A204.1 (cell line): ENCODE measurements around the gene BACH2.
A peak's percentile ranks its signal among the peaks of the same experiment; 100 is the strongest.
"Not testable (repeated sequence)": the region's sequence is repeated elsewhere in the genome, so short reads cannot be mapped to it uniquely, and the experiment has no call there.

ENCODE experiments used
- FAIRE-seq: peaks from 2 replicates; lab custom pipeline; 2012; peaks lifted over from hg19 to GRCh38; lab: Jason Lieb, UNC

The BACH2 gene

DNA sequence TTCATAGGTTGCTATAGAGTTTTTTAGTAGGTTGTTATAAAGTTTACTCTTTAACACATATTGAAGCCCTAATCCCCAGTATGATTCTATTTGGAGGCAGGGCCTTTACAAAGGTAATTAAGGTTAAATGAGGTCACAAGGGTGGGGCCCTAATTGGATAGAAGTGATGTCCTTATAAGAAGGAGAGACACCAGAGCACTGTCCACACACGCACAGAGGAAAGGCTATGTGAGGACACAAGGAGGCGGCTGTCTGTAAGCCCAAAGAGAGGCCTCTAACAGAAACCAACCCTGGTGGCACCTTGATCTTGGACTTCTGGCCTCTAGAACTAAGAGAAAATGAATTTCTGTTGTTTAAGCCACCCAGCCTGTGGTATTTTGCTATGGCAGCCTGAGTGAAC, 303.8 kb downstream of the BACH2 start:
- FAIRE-seq: no peak

DNA sequence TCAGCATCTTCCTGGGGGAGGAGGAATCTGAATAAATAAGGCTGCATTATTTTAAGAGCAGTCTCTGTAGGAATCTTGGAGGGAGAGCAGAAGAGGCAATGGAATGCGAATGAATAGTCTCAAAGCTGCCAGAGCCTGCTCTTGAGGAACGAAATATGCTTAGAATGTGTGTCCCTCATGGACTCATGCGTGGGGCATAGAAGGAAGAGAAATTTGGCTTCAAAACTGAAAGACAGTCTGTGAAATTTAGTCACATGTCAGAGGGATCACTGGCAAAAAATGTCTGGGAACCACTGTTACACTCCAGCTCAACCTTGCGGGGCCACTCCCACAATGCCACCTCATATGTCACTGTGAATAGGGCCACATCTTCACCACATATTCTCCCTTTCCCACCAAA, 306.9 kb downstream of the BACH2 start:
- no peak for FAIRE-seq

DNA sequence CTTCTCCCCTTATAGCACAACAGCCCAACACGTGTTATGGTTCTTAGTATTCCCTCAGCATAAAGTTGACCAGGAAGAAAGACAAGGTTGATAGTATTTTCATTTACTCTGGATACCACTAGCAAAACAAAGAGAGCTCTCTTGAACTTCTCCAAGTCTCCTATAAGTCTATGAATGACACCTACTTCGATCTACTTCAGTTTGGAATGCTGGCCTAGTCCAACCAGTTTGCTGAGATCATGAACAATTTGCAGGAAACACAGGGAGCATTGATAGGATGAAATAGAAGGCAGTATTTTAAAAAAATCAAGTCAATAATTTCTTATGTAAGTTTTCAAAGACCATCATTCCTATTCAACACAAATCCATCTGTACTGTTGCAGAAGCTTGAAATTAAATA, 308.8 kb downstream of the BACH2 start:
- no peak for FAIRE-seq

DNA sequence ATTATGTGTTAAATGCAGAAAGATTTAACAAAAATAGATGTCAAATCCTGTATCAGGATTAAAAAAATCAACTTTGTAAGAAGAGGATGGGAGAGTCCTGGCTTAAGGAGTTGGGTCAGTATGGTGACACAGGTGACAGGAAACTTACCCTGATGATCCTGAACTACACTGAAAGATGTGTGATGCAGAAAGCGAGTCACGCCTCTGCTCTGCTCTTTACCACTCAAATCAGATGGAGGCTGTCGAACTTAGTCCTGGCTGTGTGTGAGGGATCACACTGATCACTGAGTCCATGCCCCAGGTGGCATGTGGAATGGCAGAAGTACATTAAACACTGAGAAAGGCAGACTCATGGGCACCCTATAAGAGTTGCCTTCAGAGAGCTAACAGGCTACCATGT, 309.5 kb downstream of the BACH2 start:
- FAIRE-seq: no peak

DNA sequence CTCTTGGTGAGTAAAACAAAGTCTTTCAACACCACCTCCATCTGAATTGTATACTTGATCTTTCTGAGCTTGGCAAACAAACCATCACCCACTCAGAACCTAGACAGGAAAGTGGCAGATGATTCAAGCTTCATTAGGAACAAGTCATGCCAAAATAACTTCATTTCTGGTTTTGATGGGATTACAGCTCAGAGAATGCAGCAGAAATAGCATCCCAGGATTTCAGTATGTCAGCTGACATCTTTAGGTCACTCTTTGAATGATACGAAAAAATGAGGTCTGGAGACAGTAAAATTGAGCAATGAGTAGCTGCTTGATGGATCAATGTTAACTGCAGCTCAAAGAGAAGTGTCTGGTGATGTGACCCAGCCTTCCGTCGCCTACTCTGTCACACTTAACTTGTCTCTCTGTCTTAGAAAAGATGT, 310.0 kb downstream of the BACH2 start:
- no peak for FAIRE-seq

DNA sequence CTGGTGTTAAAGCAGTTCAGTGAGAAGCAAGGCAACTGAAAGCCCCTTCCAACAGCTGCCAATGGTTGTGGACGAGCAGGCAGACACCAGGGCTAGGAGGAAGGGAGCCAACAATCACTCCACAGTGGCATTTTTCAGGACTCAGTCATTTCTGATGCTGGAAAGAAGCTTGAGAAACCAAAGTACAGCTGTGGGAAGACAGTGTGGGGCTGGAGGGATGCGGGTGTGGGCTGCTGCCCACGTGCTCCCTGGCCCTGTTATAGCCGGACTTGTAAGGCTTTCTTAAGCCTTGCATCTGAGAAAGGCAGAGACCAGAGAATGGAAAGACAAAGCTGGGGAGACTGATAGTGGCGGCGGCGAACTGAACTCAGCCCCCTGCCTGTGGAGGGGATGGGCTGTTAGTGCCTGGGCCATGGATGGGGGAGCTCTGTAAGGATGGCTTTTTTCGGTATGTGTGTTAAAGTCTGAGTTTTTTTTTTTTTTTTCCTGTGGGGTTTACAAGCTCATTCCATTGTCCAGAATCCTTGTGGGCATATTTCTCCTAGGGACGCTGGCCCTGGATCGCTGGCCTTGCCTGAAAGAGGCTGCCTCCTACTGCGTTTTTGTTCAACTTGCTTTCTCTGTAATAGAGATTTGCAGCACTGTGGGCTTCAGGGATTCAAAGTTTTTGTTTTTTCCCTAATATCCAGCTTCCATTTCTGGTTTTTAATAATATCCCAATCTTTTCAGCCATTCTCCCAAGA, 310.7 kb downstream of the BACH2 start:
- no peak for FAIRE-seq

DNA sequence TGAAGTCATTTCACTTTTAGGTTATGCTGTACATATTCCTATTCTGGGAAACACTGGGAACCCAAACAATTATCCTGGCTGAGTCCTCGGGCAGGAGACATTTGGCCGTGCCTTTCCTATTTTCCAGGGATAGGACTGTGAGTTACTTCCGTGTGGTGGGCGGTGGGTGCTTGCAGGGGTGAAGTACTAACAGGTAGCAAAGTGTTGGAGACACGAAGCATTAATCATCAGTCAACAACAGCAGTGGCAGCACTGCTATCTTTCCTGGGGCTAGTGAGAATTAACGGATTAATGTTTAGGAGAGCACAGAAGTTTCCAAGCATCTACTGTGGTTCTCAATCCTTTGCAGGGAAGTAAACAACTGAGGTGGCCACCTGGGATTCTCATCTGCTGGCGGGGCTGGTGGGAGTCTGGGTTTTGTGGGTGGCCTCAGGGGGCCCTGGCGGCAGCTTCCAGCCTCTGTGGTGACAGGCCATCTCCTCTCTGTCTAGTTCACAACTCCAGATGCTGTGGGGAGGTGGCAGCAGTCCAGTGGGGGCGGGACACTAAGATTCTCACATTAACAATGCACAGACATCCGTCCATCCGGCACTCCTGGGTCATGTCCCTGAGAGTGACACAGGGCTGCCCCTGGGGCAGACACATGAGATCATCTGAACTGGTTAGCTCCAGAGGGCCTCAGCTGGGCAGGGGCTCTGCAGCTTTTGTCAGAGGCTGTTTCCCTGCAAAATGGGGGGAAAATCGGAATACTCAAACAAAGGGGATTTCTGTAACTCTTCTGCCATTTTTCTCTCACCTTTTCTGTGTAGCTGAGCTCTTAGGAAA, 311.5 kb downstream of the BACH2 start:
- FAIRE-seq: no peak

DNA sequence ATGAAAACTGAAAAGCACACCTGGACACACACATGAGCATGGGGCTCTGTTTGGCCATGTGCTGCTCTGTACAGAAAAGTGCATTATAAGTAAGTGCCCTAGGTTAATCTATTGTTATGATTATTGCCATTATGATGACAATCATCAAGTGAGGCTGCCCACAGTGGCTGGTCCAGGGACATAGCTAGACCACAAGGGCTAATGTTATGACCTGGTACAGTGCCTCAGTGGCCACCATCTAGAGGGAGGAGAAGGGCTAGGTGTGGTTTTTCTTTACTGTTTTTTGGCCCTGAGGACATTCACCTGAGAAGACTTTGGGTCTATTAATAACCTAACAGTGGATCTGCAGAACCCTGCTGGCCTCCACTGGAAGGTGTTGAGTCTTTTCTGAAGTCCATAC, 316.3 kb downstream of the BACH2 start:
- no peak for FAIRE-seq

DNA sequence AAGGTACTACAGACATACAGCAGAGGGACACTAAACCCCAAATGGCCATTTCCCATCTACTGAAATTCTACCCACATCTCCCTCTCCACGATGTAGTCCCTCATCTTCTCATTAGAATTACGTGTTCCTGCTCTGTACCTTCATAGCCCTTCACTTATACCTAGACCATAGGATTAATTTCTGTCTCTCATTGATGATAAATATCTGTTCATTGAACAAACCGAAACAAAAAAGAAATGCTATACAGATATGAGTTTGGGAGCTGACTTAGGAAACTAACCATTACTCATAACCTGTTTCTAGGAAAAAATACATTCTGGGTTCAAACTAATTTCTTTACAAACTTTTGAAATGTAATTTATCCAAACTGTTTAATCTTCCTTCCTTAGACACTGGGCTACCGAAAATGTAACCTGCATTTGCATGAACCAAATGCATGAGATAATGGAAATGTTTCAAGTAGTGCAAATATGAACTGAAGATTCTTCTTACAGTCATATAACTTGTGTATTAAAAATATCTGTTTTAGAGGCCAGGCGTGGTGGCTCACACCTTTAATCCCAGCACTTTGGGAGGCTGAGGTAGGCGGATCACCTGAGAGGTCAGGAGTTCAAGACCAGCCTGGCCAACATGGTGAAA, 317.0 kb downstream of the BACH2 start:
- FAIRE-seq: no peak

DNA sequence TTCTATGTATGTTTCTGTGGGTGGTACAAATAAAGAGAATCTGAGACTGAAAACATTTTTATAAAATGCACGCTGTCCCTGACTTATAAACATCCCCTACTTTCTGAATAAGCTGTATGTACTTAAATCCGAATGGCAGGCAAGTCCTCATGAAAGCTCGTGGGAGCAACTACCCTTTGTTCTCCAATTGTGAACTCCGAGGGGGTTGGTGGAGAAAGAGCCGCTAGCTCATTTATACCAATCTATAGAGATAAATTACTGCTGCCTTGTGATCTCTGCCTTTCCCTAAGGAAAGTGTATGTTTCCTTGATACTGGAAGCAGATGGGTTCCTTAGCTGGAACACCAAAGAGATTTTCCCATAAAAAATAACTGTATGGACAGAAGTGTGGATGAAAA, 317.9 kb downstream of the BACH2 start:
- FAIRE-seq: no peak

DNA sequence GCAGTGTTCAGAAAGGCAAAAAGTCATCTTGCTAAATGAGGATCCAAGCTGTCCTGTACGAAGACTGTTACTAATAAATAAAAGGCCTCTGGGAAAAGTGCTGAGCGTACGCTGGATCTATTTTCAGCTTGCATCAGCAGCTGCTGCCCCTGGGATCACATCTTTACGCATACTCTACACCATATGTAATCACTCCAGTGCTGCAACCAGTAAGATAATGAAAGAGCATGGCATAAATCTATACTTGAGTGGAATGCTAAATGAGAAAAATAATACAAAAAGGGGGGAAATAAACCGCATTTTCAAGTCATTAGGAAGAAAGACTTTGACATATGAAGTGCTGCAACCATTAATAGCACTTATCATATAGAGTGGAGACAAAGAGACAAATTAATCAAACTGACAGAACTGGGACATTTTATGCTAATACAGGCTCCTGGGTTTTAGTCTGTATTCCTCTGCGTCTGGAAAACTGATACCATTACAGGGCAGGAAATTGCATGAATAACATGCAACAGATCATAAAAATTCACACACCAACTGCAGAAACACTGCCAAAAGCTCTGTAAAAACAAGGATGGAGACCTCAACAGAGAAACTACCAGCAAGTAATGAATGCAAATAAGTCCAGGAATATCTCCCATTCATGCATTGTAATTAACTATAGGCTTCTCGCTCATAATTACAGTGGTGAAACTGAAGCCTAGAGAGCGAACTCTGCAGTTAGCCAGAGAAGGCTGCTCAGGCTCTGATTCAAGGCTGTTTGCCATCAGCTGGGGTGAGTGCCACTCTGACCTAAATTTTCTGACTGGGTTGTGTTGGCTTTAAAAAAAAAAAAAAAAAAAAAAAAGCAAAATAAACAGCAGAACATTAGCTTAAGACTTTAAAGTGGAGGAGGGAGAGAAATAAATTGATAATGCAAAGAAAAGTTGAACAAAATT, 318.6 kb downstream of the BACH2 start:
- no peak for FAIRE-seq

DNA sequence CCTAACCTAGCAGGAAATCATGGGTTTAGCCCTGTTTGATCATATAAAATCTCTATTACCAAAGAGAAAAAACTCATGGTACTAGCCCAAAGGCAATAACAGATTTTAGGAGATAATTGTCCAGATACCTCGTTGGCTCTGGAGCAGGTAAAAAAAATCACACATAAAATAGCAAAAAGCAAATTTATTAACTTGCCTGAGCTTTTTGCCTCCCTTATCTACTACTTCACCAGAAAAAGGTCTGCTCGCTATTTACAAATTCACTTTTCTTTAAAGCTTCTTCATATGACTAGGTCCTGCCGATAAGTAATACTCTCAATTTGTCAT, 320.0 kb downstream of the BACH2 start:
- FAIRE-seq: no peak

DNA sequence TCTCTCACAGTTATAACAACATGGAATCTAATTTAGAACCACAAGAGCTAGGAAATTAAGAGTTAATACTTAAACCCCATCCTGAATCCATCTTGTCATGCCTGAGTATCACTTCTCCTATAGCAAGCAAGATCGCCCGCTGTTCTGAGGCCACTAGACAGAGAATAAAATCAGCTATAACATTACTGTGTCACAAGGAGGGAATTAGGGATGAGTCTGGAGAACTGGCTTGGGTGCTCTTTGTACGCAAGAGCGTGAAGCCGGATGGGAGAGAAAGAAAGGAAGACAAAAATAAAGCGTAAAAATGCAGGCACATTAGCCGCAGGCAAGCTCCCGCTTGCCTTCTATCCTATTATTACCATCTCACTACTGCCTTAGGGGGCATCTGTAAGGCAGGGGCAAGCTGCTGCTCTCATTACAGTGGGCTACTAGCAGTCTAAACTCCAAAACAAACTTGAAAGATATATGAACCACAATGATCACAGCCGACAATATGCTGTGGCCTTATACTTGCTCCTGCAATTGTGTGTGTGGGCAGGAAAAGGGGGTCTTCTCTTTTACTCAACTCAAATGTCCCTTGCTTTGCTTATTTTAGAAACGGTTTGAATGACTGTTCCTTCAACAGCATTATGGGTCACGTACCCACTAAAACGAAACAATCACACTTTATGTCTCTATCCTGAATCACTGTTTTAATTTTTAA, 320.5 kb downstream of the BACH2 start:
- no peak for FAIRE-seq

DNA sequence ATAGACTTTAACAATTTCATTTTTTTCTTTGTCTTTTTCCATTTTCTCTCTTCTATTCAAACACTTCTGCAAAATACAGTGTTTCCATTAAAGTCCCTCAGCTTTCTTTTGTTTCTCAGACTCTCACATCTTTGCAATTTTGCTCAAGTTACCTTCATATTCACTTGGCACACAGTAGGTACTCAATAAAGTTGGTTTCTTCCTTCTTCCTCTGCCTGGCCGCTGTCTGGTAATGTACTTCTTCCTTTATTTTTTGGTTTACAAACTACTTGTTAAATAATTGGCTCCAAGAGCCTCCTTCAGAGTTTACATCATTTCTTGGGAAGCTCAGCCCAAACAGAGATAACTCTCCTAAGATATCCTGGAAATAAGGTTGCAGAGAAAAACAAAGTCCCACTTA, 321.3 kb downstream of the BACH2 start:
- no peak for FAIRE-seq

DNA sequence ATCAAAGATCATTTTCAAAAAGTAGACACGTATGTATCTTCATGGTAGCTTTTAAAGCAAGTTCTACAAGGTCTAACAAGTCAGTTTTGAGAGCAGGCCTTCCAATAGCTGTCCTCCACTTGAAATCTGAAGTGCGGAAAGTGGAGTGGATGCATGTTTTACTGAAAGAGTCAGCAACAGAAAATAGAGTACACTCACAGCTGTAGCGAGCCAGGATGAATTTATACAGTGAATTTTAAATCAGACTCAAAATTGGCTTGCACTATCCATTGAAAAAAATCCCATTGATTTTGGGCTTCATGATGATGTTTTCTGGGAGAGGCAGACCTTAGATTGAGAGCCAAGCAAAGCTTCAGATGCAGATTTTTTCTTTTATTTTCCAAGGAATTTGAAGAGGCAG, 321.8 kb downstream of the BACH2 start:
- no peak for FAIRE-seq

DNA sequence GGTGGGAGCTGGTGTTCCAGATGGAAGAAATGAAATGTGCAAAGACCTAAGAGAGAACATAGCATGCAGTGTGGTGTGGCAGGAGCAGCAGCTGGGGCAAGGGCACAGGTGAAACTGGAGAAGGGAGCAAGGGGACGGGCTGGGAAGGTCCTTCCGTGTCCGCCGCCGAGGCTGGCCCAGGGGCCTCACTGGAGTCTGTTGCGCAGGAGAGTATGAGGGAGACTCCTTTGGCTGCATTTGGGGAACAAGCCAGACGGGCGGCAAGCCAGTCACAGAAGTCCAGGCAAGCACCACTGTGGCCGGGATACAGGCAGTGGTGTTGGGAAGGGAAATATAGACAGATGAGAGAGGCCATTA, 324.6 kb downstream of the BACH2 start:
- no peak for FAIRE-seq

DNA sequence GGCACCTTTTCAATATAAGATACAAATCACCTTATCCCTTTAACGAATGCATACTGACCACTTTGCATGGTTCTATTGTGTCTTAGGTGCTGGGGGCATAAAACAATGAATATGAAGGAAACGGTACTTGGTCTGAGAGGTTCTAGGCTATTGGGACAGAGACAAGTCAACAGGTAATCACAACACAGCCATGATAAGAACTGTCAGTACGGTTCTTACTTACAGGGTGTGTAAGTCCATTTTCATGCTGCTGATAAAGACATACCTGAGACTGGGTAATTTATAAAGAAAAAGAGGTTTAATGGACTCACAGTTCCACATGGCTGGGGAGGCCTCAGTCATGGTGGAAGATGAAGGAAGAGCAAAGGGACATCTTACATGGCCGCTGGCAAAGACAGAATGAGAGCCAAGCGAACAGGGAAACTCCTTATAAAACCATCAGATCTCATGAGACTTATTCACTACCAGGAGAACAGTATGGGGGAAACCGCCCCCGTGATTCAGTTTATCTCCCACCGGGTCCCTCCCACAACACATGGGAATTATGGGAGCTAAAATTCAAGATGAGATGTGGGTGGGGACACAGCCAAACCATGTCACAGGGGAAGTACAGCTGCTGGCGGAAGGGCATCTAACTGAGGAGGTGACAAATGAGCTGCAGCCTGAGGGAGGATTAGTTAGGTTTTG, 325.2 kb downstream of the BACH2 start:
- not testable (repeated sequence) for FAIRE-seq

DNA sequence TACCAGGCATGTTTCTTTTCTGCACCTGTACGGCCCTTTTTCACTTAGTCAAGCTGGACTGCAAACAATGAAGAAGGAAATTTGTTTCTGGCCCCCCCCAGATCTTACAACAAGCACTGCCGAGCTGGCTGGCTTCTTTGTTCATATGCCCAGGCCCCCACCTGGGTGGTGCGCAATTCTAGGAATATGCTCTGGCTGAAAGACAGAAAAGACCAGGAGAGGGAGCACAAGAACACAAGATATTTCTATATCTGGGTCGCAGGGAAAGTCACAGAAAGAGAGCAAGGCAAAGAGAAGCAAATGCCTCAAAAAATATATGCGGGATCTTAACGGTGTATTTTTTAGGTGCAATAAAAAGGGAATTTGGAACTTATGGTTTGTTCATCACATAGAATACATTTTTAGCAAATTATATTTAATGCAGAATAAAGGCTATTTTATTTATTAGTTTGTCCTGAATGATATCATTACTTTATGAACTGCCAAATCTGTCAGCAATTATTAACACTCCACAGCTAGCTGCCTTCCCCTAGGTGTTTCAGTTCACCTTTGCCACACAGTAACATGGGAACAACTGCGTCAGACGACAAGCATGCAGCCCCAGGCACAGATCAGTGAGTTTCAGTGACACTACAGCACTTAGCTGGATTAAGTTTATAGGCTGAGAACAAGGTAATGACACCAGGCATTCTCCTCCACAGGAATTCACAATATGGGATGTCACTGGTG, 325.9 kb downstream of the BACH2 start:
- FAIRE-seq: peak; percentile 91

DNA sequence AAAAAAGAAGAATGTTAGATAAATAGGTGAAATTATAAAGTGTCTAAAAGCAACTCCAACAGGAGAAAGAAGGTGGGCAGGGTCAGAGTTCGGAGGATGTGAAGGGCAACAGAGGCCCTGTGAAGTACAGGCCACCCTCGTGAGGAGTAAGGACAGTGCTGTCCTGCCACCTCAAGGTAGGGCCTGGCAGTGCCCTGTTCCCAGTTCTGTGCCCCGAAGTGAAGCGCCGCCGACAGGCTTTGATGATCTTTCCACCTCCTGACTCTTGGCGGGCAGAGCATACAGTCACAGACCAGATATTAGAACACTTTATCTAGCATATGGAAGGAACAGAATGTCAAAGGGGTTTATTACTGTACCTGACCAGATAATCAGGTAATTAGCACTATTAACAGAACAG, 326.6 kb downstream of the BACH2 start:
- no peak for FAIRE-seq

DNA sequence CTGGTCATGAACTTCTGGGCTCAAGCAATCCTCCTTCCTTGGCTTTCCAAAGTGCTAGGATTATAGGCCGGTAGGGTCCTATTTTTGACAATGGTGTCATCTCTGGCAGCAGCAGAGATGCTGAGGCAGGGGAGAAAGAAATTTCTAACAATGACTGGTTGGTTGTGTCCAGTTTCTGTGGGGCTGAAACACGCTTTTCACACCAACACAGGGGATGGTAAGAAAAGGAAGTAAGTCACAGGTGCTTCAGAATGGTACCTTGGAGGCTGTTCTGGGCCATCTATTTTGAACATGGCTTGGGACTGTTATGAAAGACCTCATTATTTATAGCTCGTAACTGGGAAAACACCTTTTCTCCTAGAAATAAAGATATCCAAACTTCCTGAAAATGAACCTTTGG, 329.7 kb downstream of the BACH2 start:
- FAIRE-seq: no peak

DNA sequence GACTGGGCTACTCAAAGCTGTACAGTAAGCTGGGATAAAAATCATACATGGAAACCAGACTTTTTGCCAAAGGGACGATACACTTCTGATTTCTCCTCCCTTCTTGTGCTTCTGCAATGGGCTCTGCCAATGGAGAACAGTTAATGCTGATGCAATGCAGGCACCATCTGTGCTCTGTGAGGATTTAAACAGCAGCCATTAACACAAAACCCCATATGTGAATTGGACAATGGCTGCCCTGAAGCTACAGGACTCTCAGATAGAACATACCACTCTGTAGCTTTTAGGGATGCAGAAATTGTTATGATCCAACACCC, 330.5 kb downstream of the BACH2 start:
- FAIRE-seq: no peak
